Mesenchymal stem cell (in vitro differentiated cells and primary cell): ENCODE results near the gene LRRC63. TPM values are rescaled to one million over a fixed set of nuclear protein-coding genes. Genes with fewer than 3 reads are reported as not detected.

Source experiments
- DNase-seq: peaks from one replicate; pipeline ENCODE4 v3.0.0-alpha.2; 2013
- H2AFZ ChIP-seq: one replicate; pipeline ENCODE4 v1.6.1; 2013; ENCODE audit warnings: low read depth, mild to moderate bottlenecking, control low read depth, inconsistent platforms, low read length, moderate library complexity
- H2AK5ac ChIP-seq: 2 replicates; pipeline ENCODE4 v1.6.1; 2013; ENCODE audit warnings: low read length, moderate library complexity, mild to moderate bottlenecking, inconsistent platforms; ENCODE audit not compliant: severe bottlenecking
- H2BK120ac ChIP-seq: one replicate; pipeline ENCODE4 v1.6.1; 2013; ENCODE audit warnings: low read depth, mild to moderate bottlenecking, inconsistent platforms, low read length, moderate library complexity
- H2BK12ac ChIP-seq, 2 experiments: one replicate each; pipeline ENCODE4 v1.6.1; 2013; ENCODE audit warnings: inconsistent platforms in 2 of 2, low read length in 2 of 2, mild to moderate bottlenecking in 2 of 2, moderate library complexity in 2 of 2, control low read depth in 1 of 2
- H2BK15ac ChIP-seq: one replicate; pipeline ENCODE4 v1.6.1; 2013; ENCODE audit warnings: mild to moderate bottlenecking, low read depth, inconsistent platforms; ENCODE audit not compliant: poor library complexity, severe bottlenecking
- H2BK5ac ChIP-seq: 2 replicates; pipeline ENCODE4 v1.6.1; 2013; ENCODE audit warnings: low read depth, mild to moderate bottlenecking, low read length, control low read depth, inconsistent platforms; ENCODE audit not compliant: poor library complexity, severe bottlenecking
- H3K14ac ChIP-seq, 2 experiments: one replicate each; pipeline ENCODE4 v1.6.1; 2013; ENCODE audit warnings: inconsistent platforms in 2 of 2, low read length in 2 of 2, control low read depth in 1 of 2, mild to moderate bottlenecking in 1 of 2, moderate library complexity in 1 of 2
- H3K18ac ChIP-seq, 2 experiments: one replicate each; pipeline ENCODE4 v1.6.1; 2013; ENCODE audit warnings: inconsistent platforms in 2 of 2, low read length in 2 of 2, control low read depth in 1 of 2, low read depth in 1 of 2, mild to moderate bottlenecking in 1 of 2
- H3K23ac ChIP-seq, 2 experiments: one replicate each; pipeline ENCODE4 v1.6.1; 2013; ENCODE audit warnings: inconsistent platforms in 2 of 2, low read length in 2 of 2, mild to moderate bottlenecking in 2 of 2, moderate library complexity in 2 of 2, control low read depth in 1 of 2
- H3K27ac ChIP-seq: 2 replicates; pipeline ENCODE4 v1.5.1; 2013; ENCODE audit warnings: mild to moderate bottlenecking, moderate library complexity, low read length, control low read depth, inconsistent platforms; ENCODE audit not compliant: poor library complexity, severe bottlenecking
- H3K27me3 ChIP-seq, 2 experiments: 2 replicates each; pipeline versions ENCODE4 v1.6.1 to v1.7.0; 2013; ENCODE audit warnings: low read length in 2 of 2, mild to moderate bottlenecking in 2 of 2, moderate library complexity in 2 of 2, control low read depth in 1 of 2, inconsistent platforms in 1 of 2; ENCODE audit not compliant: control insufficient read depth in 1 of 2, insufficient read depth in 1 of 2
- H3K36me3 ChIP-seq, 2 experiments: 2 replicates each; pipeline versions ENCODE4 v1.6.1 to v1.7.0; 2013; ENCODE audit warnings: low read length in 2 of 2, control low read depth in 1 of 2, inconsistent platforms in 1 of 2, low read depth in 1 of 2, mild to moderate bottlenecking in 1 of 2; ENCODE audit not compliant: insufficient read depth in 2 of 2, control insufficient read depth in 1 of 2
- H3K4ac ChIP-seq, 2 experiments: one replicate each; pipeline ENCODE4 v1.6.1; 2013; ENCODE audit warnings: inconsistent platforms in 2 of 2, low read length in 2 of 2, mild to moderate bottlenecking in 2 of 2, moderate library complexity in 2 of 2, control low read depth in 1 of 2, low read depth in 1 of 2
- H3K4me1 ChIP-seq: 2 replicates; pipeline ENCODE4 v1.6.1; 2013; ENCODE audit warnings: low read depth, low read length, control low read depth; ENCODE audit not compliant: control insufficient read depth, insufficient read depth
- H3K4me2 ChIP-seq: 2 replicates; pipeline ENCODE4 v1.6.1; 2013; ENCODE audit warnings: low read length, mild to moderate bottlenecking, inconsistent platforms; ENCODE audit not compliant: poor library complexity, severe bottlenecking
- H3K4me3 ChIP-seq, 2 experiments: 2 replicates each; pipeline versions ENCODE4 v1.5.1 to v1.7.0; 2013; ENCODE audit warnings: low read length in 2 of 2, mild to moderate bottlenecking in 2 of 2, control low read depth in 1 of 2, low read depth in 1 of 2; ENCODE audit not compliant: insufficient read depth in 1 of 2
- H3K79me1 ChIP-seq: replicated peaks from 2 replicates; pipeline ENCODE4 v1.6.1; 2013; ENCODE audit warnings: mild to moderate bottlenecking, control low read depth, low read length, inconsistent platforms; ENCODE audit not compliant: poor library complexity, severe bottlenecking
- H3K9ac ChIP-seq: 2 replicates; pipeline ENCODE4 v1.7.0; 2013; ENCODE audit warnings: mild to moderate bottlenecking, low read length, moderate library complexity
- H3K9me3 ChIP-seq: 2 replicates; pipeline ENCODE4 v1.7.0; 2013; ENCODE audit warnings: mild to moderate bottlenecking, low read length; ENCODE audit not compliant: control insufficient read depth
- H4K8ac ChIP-seq: one replicate; pipeline ENCODE4 v1.6.1; 2013; ENCODE audit warnings: inconsistent platforms, mild to moderate bottlenecking, low read length, moderate library complexity
- H4K91ac ChIP-seq: one replicate; pipeline ENCODE4 v1.6.1; 2013; ENCODE audit warnings: mild to moderate bottlenecking, low read length, inconsistent platforms
- WGBS: methylation state at CpG from one replicate; pipeline ENCODE4 v1.1.7; 2013; ENCODE audit warnings: mixed read lengths; 5-methylcytosine and 5-hydroxymethylcytosine counted together
- small RNA-seq: library from polyadenylated mRNA; stranded (forward); fragments of <200 nt; extraction: miRNeasy Mini kit (QIAGEN cat#:217004); gene quantifications from one replicate; pipeline ENCODE3, GENCODE V24; 2013; ENCODE audit warnings: low read depth

LRRC63 gene

GRCh38 chr13:46320821-46321220, 109.1 kb downstream of the LRRC63 start:
- no peak overlapping the region for H2BK5ac ChIP-seq
- H3K9me3 ChIP-seq = no peaks in the 10 kb centered on the region
- no peaks in the 10 kb centered on the region for H3K79me1 ChIP-seq
- no peak overlapping the region for H3K27ac ChIP-seq
- peaks cover 4% of the 10 kb centered on the region for H3K4me1 ChIP-seq
- H2BK12ac ChIP-seq = peak overlapping the region in 1 of 2 experiments; percentile 0
- H2BK15ac ChIP-seq = no peak overlapping the region
- H3K23ac ChIP-seq = no peak overlapping the region
- 94% methylated on average over 4 of the region's 4 CpGs for WGBS
- no peak overlapping the region for H3K9ac ChIP-seq
- no peak for DNase-seq
- H3K14ac ChIP-seq = no peak overlapping the region
- H3K4me3 ChIP-seq = no peak overlapping the region
- peak overlapping the region; percentile 65 for H4K91ac ChIP-seq
- H2AFZ ChIP-seq = peak overlapping the region; percentile 47
- H3K4me2 ChIP-seq = no peak overlapping the region
- no peaks in the 10 kb centered on the region for H3K27me3 ChIP-seq
- H3K18ac ChIP-seq = no peak overlapping the region
- no peak overlapping the region for H2BK120ac ChIP-seq
- peak overlapping the region; percentile 19 for H4K8ac ChIP-seq
- H3K4ac ChIP-seq = no peak overlapping the region
- H3K36me3 ChIP-seq = no peaks in the 10 kb centered on the region
- no peak overlapping the region for H2AK5ac ChIP-seq

GRCh38 chr13:46321494-46322225, 109.9 kb downstream of the LRRC63 start:
- peak overlapping the region; percentile 37 for H3K9ac ChIP-seq
- H3K27ac ChIP-seq = no peak overlapping the region
- no peak overlapping the region for H3K23ac ChIP-seq
- H3K4me2 ChIP-seq = no peak overlapping the region
- H3K18ac ChIP-seq = no peak overlapping the region
- peak; percentile 57 for DNase-seq
- H3K4me1 ChIP-seq = peaks cover 4% of the 10 kb centered on the region
- H2BK120ac ChIP-seq = no peak overlapping the region
- no peak overlapping the region for H2AFZ ChIP-seq
- no peaks in the 10 kb centered on the region for H3K36me3 ChIP-seq
- no peak overlapping the region for H4K91ac ChIP-seq
- no peaks in the 10 kb centered on the region for H3K79me1 ChIP-seq
- no peak overlapping the region for H3K14ac ChIP-seq
- H2BK12ac ChIP-seq = no peak overlapping the region
- no peak overlapping the region for H2AK5ac ChIP-seq
- no peak overlapping the region for H3K4ac ChIP-seq
- H4K8ac ChIP-seq = no peak overlapping the region
- H3K4me3 ChIP-seq = no peak overlapping the region
- no peak overlapping the region for H2BK15ac ChIP-seq
- no peak overlapping the region for H2BK5ac ChIP-seq
- no peaks in the 10 kb centered on the region for H3K9me3 ChIP-seq
- 73% methylated on average over 16 of the region's 17 CpGs for WGBS
- no peaks in the 10 kb centered on the region for H3K27me3 ChIP-seq

- H3K4ac ChIP-seq = no peak overlapping the region
- H3K14ac ChIP-seq = no peak overlapping the region
- no peak overlapping the region for H2BK15ac ChIP-seq
- no peak overlapping the region for H2AFZ ChIP-seq
- H3K4me1 ChIP-seq = peaks cover 4% of the 10 kb centered on the region
- H2BK12ac ChIP-seq = no peak overlapping the region
- no peaks in the 10 kb centered on the region for H3K9me3 ChIP-seq
- no peak overlapping the region for H3K9ac ChIP-seq
- H3K18ac ChIP-seq = no peak overlapping the region
- no peak overlapping the region for H3K4me2 ChIP-seq
- no peaks in the 10 kb centered on the region for H3K79me1 ChIP-seq
- no peak overlapping the region for H4K8ac ChIP-seq
- H3K27me3 ChIP-seq = no peaks in the 10 kb centered on the region
- H2BK5ac ChIP-seq = no peak overlapping the region
- 82% methylated on average over 4 of the region's 5 CpGs for WGBS
- no peak overlapping the region for H3K23ac ChIP-seq
- H3K36me3 ChIP-seq = no peaks in the 10 kb centered on the region
- no peak overlapping the region for H2BK120ac ChIP-seq
- H3K4me3 ChIP-seq = no peak overlapping the region
- DNase-seq = no peak
- H2AK5ac ChIP-seq = no peak overlapping the region
- no peak overlapping the region for H4K91ac ChIP-seq
- no peak overlapping the region for H3K27ac ChIP-seq
Measured at GRCh38 chr13:46324976-46325375, 113.2 kb downstream of the LRRC63 start.

Small RNA genes lying within 50 kb of the gene (small RNA-seq; reads per million reads assigned to genes)
- gene RN7SKP5 (not detected), gene RN7SL288P (not detected)
